ENCODE measurements around the gene REX1BD. TPM values are rescaled to one million over a fixed set of nuclear protein-coding genes. Genes with fewer than 3 reads are reported as not detected.

Gene REX1BD
- total and polyA plus RNA-seq, 2 of the 13 experiments (the other 11 are each of a cell fraction or from before 2014, with no cell fraction given), result 7.5 to 25.4 TPM

DNA sequence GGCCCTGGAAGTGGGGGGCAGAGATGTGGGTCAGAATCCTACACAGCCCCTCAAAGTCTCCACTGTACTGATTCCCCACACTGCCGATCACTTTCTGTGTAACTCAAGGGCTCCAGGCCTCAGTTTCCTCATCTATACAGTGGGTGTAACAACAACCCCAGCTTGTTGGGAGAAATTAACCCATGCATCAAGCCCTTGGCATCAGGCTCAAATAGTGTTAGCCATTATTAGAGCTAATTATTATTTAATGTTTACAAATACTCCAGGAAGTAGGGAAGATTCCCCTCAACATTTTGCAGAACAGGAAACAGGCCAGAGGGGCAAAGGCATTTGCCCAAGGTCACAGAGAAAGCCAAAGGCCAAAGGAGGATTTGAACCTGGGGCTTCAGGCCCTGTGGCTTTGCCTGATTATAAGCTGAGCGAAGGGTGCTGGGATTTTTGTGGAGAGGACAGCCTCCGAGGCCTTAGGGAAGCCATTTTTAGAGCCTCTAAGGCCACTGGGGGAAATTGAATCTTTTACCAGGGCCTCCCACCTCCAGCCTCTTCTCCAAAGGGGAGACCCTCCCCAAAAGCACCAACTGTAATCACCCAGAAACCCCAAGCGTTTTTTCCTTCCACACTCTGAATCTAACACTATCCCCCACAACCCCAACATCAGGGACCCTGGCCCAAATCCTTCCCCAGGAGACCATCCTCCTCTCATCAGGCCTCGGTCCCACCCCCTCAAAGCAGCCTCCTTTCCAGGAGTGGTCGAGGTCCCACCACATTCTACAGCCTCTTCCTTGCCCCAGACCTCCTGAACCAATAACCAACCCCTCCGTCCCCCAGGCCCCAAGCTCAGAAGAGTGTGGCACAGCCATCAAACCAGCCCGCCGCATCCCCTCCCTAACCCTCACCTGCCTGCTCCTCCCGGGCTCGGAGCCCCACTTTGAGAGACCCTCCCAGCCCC lies 46.3 kb upstream of the REX1BD start (continued):
- TF ChIP-seq, protein P1, sequence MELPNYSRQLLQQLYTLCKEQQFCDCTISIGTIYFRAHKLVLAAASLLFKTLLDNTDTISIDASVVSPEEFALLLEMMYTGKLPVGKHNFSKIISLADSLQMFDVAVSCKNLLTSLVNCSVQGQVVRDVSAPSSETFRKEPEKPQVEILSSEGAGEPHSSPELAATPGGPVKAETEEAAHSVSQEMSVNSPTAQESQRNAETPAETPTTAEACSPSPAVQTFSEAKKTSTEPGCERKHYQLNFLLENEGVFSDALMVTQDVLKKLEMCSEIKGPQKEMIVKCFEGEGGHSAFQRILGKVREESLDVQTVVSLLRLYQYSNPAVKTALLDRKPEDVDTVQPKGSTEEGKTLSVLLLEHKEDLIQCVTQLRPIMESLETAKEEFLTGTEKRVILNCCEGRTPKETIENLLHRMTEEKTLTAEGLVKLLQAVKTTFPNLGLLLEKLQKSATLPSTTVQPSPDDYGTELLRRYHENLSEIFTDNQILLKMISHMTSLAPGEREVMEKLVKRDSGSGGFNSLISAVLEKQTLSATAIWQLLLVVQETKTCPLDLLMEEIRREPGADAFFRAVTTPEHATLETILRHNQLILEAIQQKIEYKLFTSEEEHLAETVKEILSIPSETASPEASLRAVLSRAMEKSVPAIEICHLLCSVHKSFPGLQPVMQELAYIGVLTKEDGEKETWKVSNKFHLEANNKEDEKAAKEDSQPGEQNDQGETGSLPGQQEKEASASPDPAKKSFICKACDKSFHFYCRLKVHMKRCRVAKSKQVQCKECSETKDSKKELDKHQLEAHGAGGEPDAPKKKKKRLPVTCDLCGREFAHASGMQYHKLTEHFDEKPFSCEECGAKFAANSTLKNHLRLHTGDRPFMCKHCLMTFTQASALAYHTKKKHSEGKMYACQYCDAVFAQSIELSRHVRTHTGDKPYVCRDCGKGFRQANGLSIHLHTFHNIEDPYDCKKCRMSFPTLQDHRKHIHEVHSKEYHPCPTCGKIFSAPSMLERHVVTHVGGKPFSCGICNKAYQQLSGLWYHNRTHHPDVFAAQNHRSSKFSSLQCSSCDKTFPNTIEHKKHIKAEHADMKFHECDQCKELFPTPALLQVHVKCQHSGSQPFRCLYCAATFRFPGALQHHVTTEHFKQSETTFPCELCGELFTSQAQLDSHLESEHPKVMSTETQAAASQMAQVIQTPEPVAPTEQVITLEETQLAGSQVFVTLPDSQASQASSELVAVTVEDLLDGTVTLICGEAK (IDR thresholded peaks at IDR 0.05), result no peak
- TF ChIP-seq, protein P1 (CRISPR knock-in tag; IDR thresholded peaks at IDR 0.05), result no peak
- TF ChIP-seq ELF4 (CRISPR knock-in tag; IDR thresholded peaks at IDR 0.05; ENCODE audit: borderline replicate concordance) (no peak), GTF2F1 (IDR thresholded peaks at IDR 0.05; ENCODE audit: low read length) (no peak)
